Measurements from ENCODE around the gene CPSF4L.
"Not testable (repeated sequence)": the region's sequence is repeated elsewhere in the genome, so short reads cannot be mapped to it uniquely, and the experiment has no call there.

Gene CPSF4L

GRCh38 chr17:73267648-73268537 lies 6.2 kb upstream of the CPSF4L start:
- DNase-seq = no peak

GRCh38 chr17:73266796-73267195 lies 5.1 kb upstream of the CPSF4L start:
- DNase-seq = no peak

DNA sequence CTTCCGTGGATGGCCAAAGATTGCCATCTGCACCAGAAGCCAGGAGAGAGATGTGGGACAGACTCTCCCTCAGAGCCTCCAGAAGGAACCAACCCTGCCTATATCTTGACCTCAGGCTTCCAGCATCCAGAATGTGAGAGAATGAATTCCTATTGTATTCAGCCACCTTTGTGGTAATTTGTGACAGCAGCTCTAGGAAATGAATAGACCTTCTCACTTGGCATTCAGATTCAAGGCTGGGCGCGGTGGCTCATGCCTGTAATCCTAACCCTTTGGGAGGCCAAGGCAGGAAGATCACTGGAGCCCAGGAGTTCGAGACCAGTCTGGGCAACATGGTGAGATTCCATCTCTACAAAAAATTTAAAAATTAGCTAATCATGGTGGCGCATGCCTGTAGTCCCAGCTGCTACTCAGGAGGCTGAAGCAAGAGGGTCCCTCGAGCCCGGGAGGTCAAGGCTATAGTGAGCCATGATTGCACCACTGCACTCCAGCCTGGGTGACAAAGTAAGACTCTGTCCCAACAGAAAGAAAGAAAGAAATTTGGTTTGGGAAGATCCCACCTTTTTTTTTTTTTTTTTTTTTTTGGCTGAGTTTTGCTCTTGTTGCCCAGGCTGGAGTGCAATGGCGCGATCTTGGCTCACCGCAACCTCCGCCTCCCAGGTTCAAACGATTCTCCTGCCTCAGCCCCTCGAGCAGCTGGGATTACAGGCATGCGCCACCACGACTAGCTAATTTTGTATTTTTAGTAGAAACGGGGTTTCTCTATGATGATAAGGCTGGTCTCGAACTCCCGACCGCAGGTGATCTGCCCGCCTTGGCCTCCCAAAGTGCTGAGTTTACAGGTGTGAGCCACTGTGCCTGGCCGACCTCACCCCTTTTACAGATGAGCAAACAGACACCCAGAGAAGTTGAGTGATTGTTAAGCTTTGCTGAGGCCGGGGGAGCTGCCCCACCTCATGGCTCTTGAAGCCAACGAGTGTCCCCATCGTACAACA lies 4.3 kb upstream of the CPSF4L start:
- DNase-seq = no peak

DNA sequence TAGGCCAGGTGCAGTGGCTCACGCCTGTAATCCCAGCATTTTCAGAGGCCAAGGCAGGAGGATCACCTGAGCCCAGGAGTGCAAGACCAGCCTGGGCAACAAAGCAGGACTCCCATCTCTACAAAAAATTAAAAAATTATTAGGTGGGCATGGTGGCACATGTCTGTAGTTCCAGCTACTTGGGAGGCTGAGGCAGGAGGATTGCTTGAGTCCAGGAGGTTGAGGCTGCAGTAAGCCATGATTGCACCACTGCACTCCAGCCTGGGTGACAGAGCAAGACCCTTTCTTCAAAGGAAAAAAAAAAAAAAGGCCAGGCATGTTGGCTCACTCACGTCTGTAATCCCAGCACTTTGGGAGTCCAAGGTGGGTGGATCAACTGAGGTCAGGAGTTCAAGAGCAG lies 2.8 kb upstream of the CPSF4L start:
- not testable (repeated sequence) for DNase-seq

DNA sequence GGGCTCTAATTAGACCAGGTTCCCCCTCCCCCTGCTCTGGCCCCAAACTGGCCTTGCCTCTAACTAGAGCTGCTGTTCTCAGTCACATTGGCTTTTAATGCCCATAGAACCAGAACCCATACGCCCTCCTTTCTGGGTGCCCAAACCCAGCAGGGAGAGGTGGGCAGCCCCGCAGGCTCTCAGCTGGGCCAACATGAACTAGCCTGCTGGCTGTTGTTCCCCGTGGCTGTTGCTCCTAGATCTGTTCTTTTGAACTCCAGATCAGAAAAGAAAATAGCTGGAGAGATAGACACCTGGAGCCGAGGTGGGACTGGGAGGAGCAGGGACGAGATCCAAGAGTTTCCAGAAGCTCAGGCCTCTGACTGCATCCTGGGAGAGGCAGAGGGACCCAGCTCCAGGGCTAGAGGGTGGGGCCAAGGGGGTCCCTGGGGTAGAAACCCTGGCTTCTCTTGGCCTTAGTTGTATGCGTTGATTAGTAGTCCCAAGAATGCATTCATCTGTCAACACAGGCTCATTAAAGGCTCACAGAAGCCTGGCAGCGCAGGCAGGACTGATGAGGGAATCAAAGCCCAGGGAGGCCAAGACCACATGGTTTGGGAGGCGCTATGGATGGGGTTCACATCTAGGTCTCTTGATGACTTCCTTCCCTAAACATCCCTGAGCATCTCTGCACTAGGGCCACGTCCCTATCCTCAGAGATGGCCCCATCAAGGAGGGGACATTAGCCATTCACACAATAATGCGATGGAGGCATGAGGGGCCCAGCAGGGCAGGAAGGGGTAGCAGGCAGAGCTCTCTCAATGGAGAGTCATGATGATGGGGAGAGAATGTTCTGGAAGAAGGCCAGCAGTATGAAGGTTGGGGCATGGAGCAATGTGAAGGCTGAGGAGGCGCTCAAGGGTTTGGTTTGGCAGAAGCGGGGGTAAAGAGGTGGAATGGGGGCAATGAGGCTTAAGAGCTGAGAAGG lies 1.3 kb upstream of the CPSF4L start:
- no peak for DNase-seq

- no peak for DNase-seq
Observed at GRCh38 chr17:73261952-73262675, 434 bp upstream of the CPSF4L start.

DNA sequence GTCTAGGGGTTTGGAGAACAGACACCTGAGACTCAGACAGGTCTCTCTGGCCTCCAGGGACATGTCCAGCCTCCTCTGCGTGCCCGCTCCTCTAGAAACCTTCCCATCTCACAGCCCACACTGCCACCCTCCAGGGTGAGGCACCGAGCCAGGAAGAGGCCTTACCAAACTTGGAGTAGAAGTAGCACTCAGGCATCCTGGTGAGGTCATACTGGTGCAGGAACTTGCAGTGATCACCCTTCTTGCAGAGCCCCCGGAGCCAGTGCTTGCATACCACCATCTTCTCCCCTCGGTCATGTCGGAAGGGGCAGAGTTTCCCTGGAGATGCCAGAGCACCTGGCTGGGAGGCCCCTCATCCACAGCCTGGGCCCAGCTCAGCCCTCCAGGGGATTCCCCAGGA lies 4.2 kb downstream of the CPSF4L start:
- no peak for DNase-seq

GRCh38 chr17:73256220-73256619 lies 5.5 kb downstream of the CPSF4L start:
- no peak for DNase-seq

- DNase-seq = peak; percentile 51
Observed at GRCh38 chr17:73255671-73256181, 6.0 kb downstream of the CPSF4L start.

- DNase-seq = no peak
Observed at GRCh38 chr17:73251871-73252270, 9.8 kb downstream of the CPSF4L start.

DNA sequence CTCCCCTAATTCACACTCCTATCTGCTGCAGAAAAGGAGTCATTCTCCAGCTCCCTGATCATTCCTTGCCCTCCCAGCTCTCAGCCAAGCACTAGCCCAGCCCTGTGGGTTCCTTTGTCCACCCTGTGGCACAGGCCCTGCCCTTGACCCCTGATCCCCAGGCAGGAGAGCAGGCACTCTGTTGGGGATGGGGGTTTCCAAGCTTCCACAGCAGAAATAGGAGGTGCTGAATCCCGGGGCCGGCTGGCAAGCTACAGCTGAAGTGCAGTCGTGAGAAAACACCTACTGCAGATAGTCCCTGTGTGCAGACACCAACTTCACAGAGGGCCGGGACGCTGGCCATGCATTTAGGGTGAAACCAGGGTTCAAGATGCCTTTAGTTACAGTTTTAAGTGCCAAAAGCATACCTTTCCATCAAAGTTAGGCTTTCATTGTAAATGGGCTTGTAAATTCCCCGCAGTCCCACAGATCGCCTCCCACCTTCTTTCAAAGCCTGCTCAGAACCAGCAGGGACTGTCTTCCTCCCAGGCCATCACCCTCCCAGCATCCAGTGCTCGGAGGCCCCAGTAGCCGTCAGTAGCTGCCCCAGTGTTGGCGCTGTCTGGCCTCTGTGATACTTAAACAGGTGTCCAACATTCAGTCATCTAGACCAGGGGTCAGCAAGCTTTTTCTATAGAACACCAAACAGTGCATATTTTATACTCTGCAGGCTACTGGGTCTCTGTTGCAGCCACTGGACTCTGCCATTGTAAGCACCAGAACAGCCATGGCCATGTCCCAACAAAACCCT lies 10.6 kb downstream of the CPSF4L start:
- DNase-seq = no peak

- no peak for DNase-seq
Observed at GRCh38 chr17:73249700-73250099, 12.0 kb downstream of the CPSF4L start.

GRCh38 chr17:73248532-73248931 lies 13.1 kb downstream of the CPSF4L start:
- DNase-seq = no peak

DNA sequence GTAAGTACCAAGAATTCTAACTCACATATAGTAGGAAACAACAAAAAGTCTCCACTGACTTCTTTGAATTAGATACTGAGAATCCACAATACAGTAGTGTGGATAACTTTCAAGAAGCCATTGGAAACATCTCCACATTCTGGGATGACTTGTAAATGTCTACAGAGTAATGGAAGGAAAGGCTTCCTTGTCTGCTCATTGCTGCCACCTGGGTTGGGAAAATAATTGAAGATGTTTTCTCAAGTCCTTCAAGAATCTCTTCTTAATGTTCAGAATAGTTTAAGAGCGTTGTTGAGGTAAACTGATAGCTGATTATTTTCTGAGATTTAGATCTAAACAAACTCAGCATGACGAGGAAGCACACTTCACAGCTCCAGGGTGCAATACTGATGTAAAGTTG lies 14.0 kb downstream of the CPSF4L start:
- DNase-seq = no peak

DNA sequence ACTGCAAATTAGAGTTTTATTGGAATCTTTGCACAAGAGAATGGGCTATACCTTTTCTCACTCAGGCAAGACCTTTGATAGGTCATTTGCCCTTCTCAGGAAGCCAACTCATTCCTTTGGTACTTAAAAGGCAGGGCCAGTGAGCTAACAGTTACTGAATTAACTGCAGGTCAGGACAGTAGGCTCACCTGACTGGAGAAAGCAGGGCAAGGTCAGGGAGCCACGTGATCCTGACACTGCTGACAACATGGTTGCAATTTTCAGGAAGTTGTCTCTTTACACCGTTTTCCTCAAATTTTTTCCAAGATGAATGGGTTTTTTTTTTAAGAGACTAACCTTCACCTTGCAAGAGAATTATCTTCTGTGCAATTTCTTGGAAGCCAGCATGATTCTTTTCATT lies 21.1 kb downstream of the CPSF4L start:
- no peak for DNase-seq

GRCh38 chr17:73237714-73238113 lies 24.0 kb downstream of the CPSF4L start:
- DNase-seq = peak; percentile 11

DNA sequence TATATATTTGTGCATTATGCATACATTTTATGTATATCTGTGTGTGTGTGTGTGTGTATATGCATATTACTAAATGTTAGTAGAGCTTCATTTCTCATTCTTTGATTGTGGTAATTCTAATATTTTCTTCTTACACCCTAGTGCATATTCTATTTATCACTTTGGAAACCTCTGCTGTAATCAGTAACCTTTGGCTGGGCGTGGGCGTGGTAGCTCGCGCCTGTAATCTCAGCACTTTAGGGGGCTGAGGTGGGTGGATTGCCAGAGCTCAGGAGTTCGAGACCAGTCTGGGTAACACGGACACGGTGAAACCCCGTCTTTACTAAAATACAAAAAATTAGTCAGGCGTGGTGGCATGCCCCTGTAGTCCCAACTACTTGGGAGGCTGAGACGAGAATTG lies 26.9 kb downstream of the CPSF4L start:
- no peak for DNase-seq

DNA sequence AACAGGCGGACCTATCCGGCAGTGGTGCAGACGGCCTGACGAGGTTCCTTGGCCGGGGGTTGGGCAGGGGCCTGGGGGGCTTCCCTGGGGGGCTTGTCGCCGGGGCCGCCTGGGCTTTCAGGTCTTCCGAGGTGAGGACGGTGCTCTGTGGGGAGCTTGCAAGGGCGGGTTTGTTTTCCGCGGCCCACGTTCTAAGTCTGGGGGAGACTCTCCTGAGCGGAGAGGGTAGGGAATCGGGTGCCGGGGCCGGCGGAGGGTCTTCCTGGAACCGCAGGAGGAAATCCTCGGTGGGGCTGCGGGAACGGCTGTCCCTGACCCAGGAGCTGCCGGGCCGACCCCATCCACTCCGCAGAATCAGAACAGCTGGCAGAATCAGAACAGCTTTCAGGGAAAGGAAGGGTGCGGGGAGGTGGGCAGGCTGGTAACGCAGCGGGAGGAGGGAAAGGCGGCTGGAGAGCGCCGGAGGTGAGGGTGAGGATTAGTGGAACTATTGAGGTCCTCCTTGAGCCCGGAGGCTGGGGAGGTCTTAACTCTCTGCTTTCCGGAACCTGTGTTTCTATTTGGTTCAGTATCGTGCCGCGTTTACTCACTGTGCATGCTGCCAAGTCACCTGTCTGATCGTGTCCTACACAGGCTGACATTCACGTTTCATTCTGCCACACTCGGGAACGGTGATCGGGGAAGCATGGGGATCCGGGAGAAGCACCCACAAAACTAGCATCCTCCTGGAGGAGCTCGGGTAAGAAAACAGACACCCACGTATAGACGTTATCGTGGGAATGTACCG lies 28.9 kb downstream of the CPSF4L start:
- peak; percentile 26 for DNase-seq

DNA sequence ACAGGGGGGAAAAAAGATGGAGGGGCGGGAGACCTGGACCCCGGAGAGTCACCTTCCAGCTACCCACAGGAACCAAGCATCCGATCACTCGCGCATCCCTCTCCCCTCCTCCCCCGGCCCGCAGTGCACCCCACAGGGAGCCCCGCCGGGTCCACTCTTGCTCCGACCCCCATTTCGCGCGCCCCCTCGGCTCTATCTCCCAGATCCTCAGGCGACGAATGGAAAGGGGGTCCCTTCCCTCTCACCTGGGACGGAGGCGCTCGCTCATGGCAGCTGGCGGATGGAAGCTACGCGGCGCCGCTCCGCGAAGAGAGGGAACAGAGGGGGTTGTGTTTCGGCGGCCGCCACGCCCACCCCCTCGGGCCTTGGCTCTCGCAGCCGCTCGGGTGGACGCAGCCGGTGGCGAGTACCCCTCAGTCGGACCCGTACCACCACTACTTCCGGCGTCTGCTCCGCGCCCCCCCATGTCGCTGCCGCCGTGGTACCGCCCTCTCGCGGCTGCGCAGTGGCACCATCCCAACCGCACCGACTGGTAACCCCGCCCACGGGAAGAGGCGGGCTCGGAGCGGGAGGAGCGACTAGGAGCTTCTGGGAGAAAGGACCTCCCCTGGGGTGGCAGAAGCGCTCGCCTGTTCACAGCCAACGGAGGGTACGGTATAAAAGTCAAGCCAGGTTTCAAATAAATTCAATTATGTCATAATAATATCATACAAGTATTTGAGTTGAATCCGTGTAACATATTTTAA lies 29.7 kb downstream of the CPSF4L start:
- peak; percentile 97 for DNase-seq

Data from CD4-positive, alpha-beta T cell treated with Interleukin-17A for 1 hour (primary cell).